Measurements from ENCODE around the gene CLMN. TPM values are rescaled to one million over a fixed set of nuclear protein-coding genes. Genes with fewer than 3 reads are reported as not detected.
"Not testable (repeated sequence)": the region's sequence is repeated elsewhere in the genome, so short reads cannot be mapped to it uniquely, and the experiment has no call there.

The CLMN gene
- polyA plus RNA-seq, 2 donors: 1.6 to 2.3 TPM

GRCh38 chr14:95282986-95283380 lies 36.7 kb downstream of the CLMN start:
- H3K9me3 ChIP-seq (ENCODE audit: control insufficient read depth in 2 of 2, insufficient read depth in 1 of 2, low read depth in 1 of 2, low read length in 1 of 2); H3K4me3 ChIP-seq (ENCODE audit: low read depth in 1 of 2, low read length in 2 of 2); H3K27ac ChIP-seq (ENCODE audit: low read depth in 2 of 2, low read length in 1 of 2); H3K36me3 ChIP-seq (ENCODE audit: control insufficient read depth in 2 of 2, insufficient read depth in 2 of 2, low read length in 1 of 2); H3K4me1 ChIP-seq (ENCODE audit: control insufficient read depth in 2 of 2, insufficient read depth in 2 of 2, low read length in 1 of 2); H3K27me3 ChIP-seq (ENCODE audit: control insufficient read depth in 1 of 2, insufficient read depth in 2 of 2, low read length in 2 of 2): not testable (repeated sequence)
- WGBS, 2 donors: 87% methylated on average over 5 of the region's 5 CpGs

DNA sequence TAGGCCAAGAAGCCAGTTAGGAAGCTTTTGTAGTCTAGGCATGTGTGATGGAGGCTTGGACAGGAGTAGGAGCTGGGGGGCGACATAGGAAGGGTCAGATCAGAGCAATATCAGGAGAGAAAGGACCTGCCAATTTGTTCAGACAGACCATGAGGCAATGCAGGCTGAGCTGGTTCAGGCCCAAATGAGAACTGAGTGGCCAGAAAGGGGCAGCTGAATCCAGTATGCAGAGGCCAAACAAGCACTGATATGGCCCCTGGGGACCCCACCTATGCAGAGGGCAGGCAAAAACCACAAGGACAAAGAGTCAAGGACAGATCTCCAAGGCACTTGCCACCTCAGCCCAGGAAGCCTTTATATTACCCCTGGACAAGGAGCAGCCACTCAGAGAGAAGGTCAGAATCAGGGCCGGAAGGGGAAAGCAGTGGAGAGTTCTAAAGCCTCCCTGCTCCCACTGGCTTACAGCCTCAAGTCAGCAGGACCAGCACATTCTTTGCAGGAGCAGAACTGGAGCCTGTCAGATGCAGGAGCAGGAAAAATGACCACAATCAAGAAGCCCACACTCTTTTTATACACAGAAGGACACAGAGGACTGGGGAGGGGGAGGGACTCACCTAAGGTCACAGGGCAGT lies 37.2 kb downstream of the CLMN start:
- H3K9me3 ChIP-seq (ENCODE audit: control insufficient read depth in 2 of 2, insufficient read depth in 1 of 2, low read depth in 1 of 2, low read length in 1 of 2): no peaks in the 10 kb centered on the region
- 67 to 70% methylated on average over 2 of the region's 2 CpGs for WGBS, 2 donors

GRCh38 chr14:95281560-95282176 lies 38.0 kb downstream of the CLMN start:
- Histone ChIP-seq H3K9me3 (ENCODE audit: control insufficient read depth in 2 of 2, insufficient read depth in 1 of 2, low read depth in 1 of 2, low read length in 1 of 2) (no peaks in the 10 kb centered on the region), H3K27ac (ENCODE audit: low read depth in 2 of 2, low read length in 1 of 2) (no peak overlapping the region), H3K36me3 (ENCODE audit: control insufficient read depth in 2 of 2, insufficient read depth in 2 of 2, low read length in 1 of 2) (no peaks in the 10 kb centered on the region), H3K27me3 (ENCODE audit: control insufficient read depth in 1 of 2, insufficient read depth in 2 of 2, low read length in 2 of 2) (no peaks in the 10 kb centered on the region), H3K4me1 (ENCODE audit: control insufficient read depth in 2 of 2, insufficient read depth in 2 of 2, low read length in 1 of 2) (no peaks in the 10 kb centered on the region), H3K4me3 (ENCODE audit: low read depth in 1 of 2, low read length in 2 of 2) (no peak overlapping the region)
- WGBS, 2 donors: 74 to 78% methylated on average over 4 of the region's 4 CpGs

More for the DNA sequence above, 37.2 kb downstream of the CLMN start:
- Histone ChIP-seq H3K4me3 (ENCODE audit: low read depth in 1 of 2, low read length in 2 of 2) (no peak overlapping the region), H3K36me3 (ENCODE audit: control insufficient read depth in 2 of 2, insufficient read depth in 2 of 2, low read length in 1 of 2) (no peaks in the 10 kb centered on the region), H3K4me1 (ENCODE audit: control insufficient read depth in 2 of 2, insufficient read depth in 2 of 2, low read length in 1 of 2) (peaks cover 3 to 5% of the 10 kb centered on the region in 2 donors), H3K27ac (ENCODE audit: low read depth in 2 of 2, low read length in 1 of 2) (no peak overlapping the region), H3K27me3 (ENCODE audit: control insufficient read depth in 1 of 2, insufficient read depth in 2 of 2, low read length in 2 of 2) (no peaks in the 10 kb centered on the region)

GRCh38 chr14:95275494-95275893 lies 44.2 kb downstream of the CLMN start:
- no peak overlapping the region for H3K27ac ChIP-seq (ENCODE audit: low read depth in 2 of 2, low read length in 1 of 2)
- H3K4me3 ChIP-seq (ENCODE audit: low read depth in 1 of 2, low read length in 2 of 2): no peak overlapping the region
- 86 to 92% methylated on average over 7 of the region's 7 CpGs for WGBS, 2 donors
- no peaks in the 10 kb centered on the region for H3K9me3 ChIP-seq (ENCODE audit: control insufficient read depth in 2 of 2, insufficient read depth in 1 of 2, low read depth in 1 of 2, low read length in 1 of 2)
- H3K4me1 ChIP-seq (ENCODE audit: control insufficient read depth in 2 of 2, insufficient read depth in 2 of 2, low read length in 1 of 2): no peaks in the 10 kb centered on the region
- H3K36me3 ChIP-seq (ENCODE audit: control insufficient read depth in 2 of 2, insufficient read depth in 2 of 2, low read length in 1 of 2): peaks cover 0 to 2% of the 10 kb centered on the region in 2 donors
- no peaks in the 10 kb centered on the region for H3K27me3 ChIP-seq (ENCODE audit: control insufficient read depth in 1 of 2, insufficient read depth in 2 of 2, low read length in 2 of 2)

DNA sequence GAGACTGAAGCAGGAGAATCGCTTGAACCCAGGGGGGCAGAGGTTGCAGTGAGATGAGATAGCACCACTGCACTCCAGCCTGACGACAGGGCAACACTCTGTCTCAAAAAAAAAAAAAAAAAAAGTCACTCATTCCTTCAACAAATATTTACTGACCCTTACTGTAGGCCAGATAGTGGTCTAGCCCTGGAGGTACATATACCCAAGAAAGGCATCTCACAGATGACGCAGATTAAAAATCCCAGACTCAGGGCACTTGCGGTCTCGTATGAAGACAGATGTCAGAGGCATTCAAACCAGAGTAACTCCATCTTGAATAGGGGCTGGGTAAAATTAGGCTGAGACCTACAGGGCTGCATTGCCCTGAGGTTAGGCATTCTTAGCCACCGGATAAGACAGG lies 44.8 kb downstream of the CLMN start:
- H3K4me1 ChIP-seq (ENCODE audit: control insufficient read depth in 2 of 2, insufficient read depth in 2 of 2, low read length in 1 of 2): no peaks in the 10 kb centered on the region
- no peaks in the 10 kb centered on the region for H3K27me3 ChIP-seq (ENCODE audit: control insufficient read depth in 1 of 2, insufficient read depth in 2 of 2, low read length in 2 of 2)
- WGBS, 2 donors: 92 to 93% methylated on average over 6 of the region's 6 CpGs
- H3K36me3 ChIP-seq (ENCODE audit: control insufficient read depth in 2 of 2, insufficient read depth in 2 of 2, low read length in 1 of 2): peaks cover 0 to 2% of the 10 kb centered on the region in 2 donors
- H3K27ac ChIP-seq (ENCODE audit: low read depth in 2 of 2, low read length in 1 of 2): no peak overlapping the region
- no peak overlapping the region for H3K4me3 ChIP-seq (ENCODE audit: low read depth in 1 of 2, low read length in 2 of 2)
- H3K9me3 ChIP-seq (ENCODE audit: control insufficient read depth in 2 of 2, insufficient read depth in 1 of 2, low read depth in 1 of 2, low read length in 1 of 2): no peaks in the 10 kb centered on the region

DNA sequence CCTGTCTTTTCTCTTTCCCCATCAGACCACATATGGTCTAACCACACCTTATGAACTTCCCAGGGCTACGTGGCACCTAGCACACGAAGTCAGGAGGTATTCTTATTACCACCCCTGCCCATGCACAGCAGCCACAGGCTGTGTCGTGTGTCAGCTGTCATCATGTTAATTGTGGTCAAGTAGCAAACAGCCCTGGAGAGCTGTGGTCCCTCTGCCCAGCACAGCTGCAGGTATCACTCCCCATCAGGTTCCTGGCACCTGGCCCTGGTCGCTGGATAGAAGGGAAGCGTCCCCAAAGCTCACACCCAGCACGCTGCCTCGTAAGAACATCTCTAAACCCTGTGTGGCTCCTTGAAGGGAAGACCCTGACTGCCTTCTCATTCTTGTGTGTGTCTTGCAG lies 45.4 kb downstream of the CLMN start:
- no peaks in the 10 kb centered on the region for H3K27me3 ChIP-seq (ENCODE audit: control insufficient read depth in 1 of 2, insufficient read depth in 2 of 2, low read length in 2 of 2)
- peaks cover 0 to 2% of the 10 kb centered on the region in 2 donors for H3K36me3 ChIP-seq (ENCODE audit: control insufficient read depth in 2 of 2, insufficient read depth in 2 of 2, low read length in 1 of 2)
- H3K4me3 ChIP-seq (ENCODE audit: low read depth in 1 of 2, low read length in 2 of 2): no peak overlapping the region
- WGBS, 2 donors: 90 to 91% methylated on average over 7 of the region's 7 CpGs
- H3K4me1 ChIP-seq (ENCODE audit: control insufficient read depth in 2 of 2, insufficient read depth in 2 of 2, low read length in 1 of 2): no peaks in the 10 kb centered on the region
- no peak overlapping the region for H3K27ac ChIP-seq (ENCODE audit: low read depth in 2 of 2, low read length in 1 of 2)
- H3K9me3 ChIP-seq (ENCODE audit: control insufficient read depth in 2 of 2, insufficient read depth in 1 of 2, low read depth in 1 of 2, low read length in 1 of 2): no peaks in the 10 kb centered on the region

- no peaks in the 10 kb centered on the region for H3K9me3 ChIP-seq (ENCODE audit: control insufficient read depth in 2 of 2, insufficient read depth in 1 of 2, low read depth in 1 of 2, low read length in 1 of 2)
- no peaks in the 10 kb centered on the region for H3K27me3 ChIP-seq (ENCODE audit: control insufficient read depth in 1 of 2, insufficient read depth in 2 of 2, low read length in 2 of 2)
- no peaks in the 10 kb centered on the region for H3K4me1 ChIP-seq (ENCODE audit: control insufficient read depth in 2 of 2, insufficient read depth in 2 of 2, low read length in 1 of 2)
- WGBS, 2 donors: 77 to 83% methylated on average over 17 of the region's 17 CpGs
- no peak overlapping the region for H3K4me3 ChIP-seq (ENCODE audit: low read depth in 1 of 2, low read length in 2 of 2)
- H3K36me3 ChIP-seq (ENCODE audit: control insufficient read depth in 2 of 2, insufficient read depth in 2 of 2, low read length in 1 of 2): peaks cover 0 to 2% of the 10 kb centered on the region in 2 donors
- H3K27ac ChIP-seq (ENCODE audit: low read depth in 2 of 2, low read length in 1 of 2): no peak overlapping the region
Observed at GRCh38 chr14:95273001-95273978, 46.4 kb downstream of the CLMN start.

DNA sequence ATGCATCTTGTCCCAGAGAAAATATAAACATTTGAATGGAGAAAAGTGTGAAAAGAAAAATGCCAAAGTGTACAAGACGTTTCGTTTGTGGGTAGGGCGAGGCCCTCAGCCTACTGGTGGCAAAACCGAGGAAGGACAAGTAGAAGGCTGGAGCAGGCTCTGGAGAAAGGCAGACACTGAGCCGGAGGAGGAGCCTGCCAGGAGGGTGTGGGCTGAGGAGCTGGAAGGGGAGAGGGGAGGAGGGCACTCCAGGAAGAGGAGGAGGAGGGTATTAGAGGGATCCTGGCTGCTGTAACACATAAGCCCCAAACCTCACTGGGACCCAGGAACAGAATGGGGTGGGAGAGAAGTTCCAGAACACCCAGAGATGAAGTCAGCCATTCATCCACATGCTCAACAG lies 47.7 kb downstream of the CLMN start:
- H3K27ac ChIP-seq (ENCODE audit: low read depth in 2 of 2, low read length in 1 of 2): no peak overlapping the region
- H3K27me3 ChIP-seq (ENCODE audit: control insufficient read depth in 1 of 2, insufficient read depth in 2 of 2, low read length in 2 of 2): no peaks in the 10 kb centered on the region
- no peaks in the 10 kb centered on the region for H3K4me1 ChIP-seq (ENCODE audit: control insufficient read depth in 2 of 2, insufficient read depth in 2 of 2, low read length in 1 of 2)
- WGBS, 2 donors: 82 to 86% methylated on average over 5 of the region's 5 CpGs
- peaks cover 0 to 2% of the 10 kb centered on the region in 2 donors for H3K36me3 ChIP-seq (ENCODE audit: control insufficient read depth in 2 of 2, insufficient read depth in 2 of 2, low read length in 1 of 2)
- no peaks in the 10 kb centered on the region for H3K9me3 ChIP-seq (ENCODE audit: control insufficient read depth in 2 of 2, insufficient read depth in 1 of 2, low read depth in 1 of 2, low read length in 1 of 2)
- H3K4me3 ChIP-seq (ENCODE audit: low read depth in 1 of 2, low read length in 2 of 2): no peak overlapping the region

DNA sequence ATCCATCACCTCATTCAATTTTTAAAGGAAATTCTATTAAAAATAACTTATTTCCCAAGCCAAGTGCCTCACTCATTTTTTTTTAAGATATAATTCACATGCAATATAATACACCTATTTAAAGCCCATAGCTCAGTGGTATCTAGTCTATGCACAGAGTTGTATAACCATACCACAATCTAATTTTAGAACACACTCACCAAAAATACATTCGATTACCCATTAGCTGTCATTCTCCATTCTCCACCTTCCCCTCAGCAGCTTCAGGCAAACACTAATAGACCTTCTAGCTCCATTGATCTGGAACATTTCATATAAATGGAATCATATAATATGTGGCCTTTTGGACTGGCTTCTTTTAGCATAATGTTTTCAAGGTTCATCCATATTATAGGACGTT lies 49.5 kb downstream of the CLMN start:
- H3K36me3 ChIP-seq (ENCODE audit: control insufficient read depth in 2 of 2, insufficient read depth in 2 of 2, low read length in 1 of 2): peaks cover 0 to 2% of the 10 kb centered on the region in 2 donors
- H3K9me3 ChIP-seq (ENCODE audit: control insufficient read depth in 2 of 2, insufficient read depth in 1 of 2, low read depth in 1 of 2, low read length in 1 of 2): no peaks in the 10 kb centered on the region
- peaks cover 0 to 2% of the 10 kb centered on the region in 2 donors for H3K4me1 ChIP-seq (ENCODE audit: control insufficient read depth in 2 of 2, insufficient read depth in 2 of 2, low read length in 1 of 2)
- H3K4me3 ChIP-seq (ENCODE audit: low read depth in 1 of 2, low read length in 2 of 2): no peak overlapping the region
- WGBS, 2 donors: 69 to 84% methylated on average over 2 of the region's 2 CpGs
- no peak overlapping the region for H3K27ac ChIP-seq (ENCODE audit: low read depth in 2 of 2, low read length in 1 of 2)
- no peaks in the 10 kb centered on the region for H3K27me3 ChIP-seq (ENCODE audit: control insufficient read depth in 1 of 2, insufficient read depth in 2 of 2, low read length in 2 of 2)

Data from esophagus (tissue), 2 donors.